Measurements from ENCODE around the gene NUDT9. TPM values are rescaled to one million over a fixed set of nuclear protein-coding genes. Genes with fewer than 3 reads are reported as not detected.

NUDT9 gene
- total RNA-seq, 1 experiment from 2014 or later: 14.7 TPM

- ATAC-seq (no peak), DNase-seq (no peak)
- Histone ChIP-seq H3K9ac (ENCODE audit: low read length) (peak overlapping the region; percentile 64; the same call in 1 of the 2 replicates), H3K36me3 (ENCODE audit: low read depth, low read length) (no peaks in the 10 kb centered on the region), H3K9me3 (ENCODE audit: low read length) (no peaks in the 10 kb centered on the region), H4K20me1 (ENCODE audit: low read length) (no peaks in the 10 kb centered on the region), H3K9me2 (replicated peaks; ENCODE audit: low read length) (no peaks in the 10 kb centered on the region), H3K27me3 (ENCODE audit: low read length) (no peaks in the 10 kb centered on the region), H3K4me3 (ENCODE audit: low read length) (peak overlapping the region; percentile 76), H3F3A (ENCODE audit: low read length, unreplicated experiment) (no peaks in the 10 kb centered on the region), H3K4me2 (ENCODE audit: low read length) (peak overlapping the region; percentile 90), H3K27ac (ENCODE audit: low read length) (no peak overlapping the region), H3K4me1 (ENCODE audit: insufficient read depth, low read length) (no peaks in the 10 kb centered on the region), H2AFZ (ENCODE audit: low read length) (peak overlapping the region; percentile 98), H3K79me2 (ENCODE audit: low read length) (no peaks in the 10 kb centered on the region)
- BruUV-seq (replicated peaks): TSS peak; percentile 84
- no peak for TF ChIP-seq EZH2 (IDR thresholded peaks at IDR 0.05; ENCODE audit: low read length, unreplicated experiment)
- TF ChIP-seq CTCF (conservative IDR thresholded peaks at IDR 0.05; ENCODE audit: low read depth, low read length): no peak
- TF ChIP-seq EZH2phosphoT487 (IDR thresholded peaks at IDR 0.05; ENCODE audit: borderline replicate concordance, low read length): no peak
- ChIA-PET CTCF (interaction anchor here (0.7 kb wide), 1 partner anchor 359 kb away, joined by 6 read pairs; no protein-coding TSS in a partner anchor), POLR2A (ENCODE audit: unreplicated experiment) (interaction anchor here (0.6 to 0.7 kb wide), 2 partner anchors 17 to 32 kb away, joined by 7 to 8 read pairs; partner anchors contain the start of gene NUDT9)
- intact Hi-C loops (cut with micrococcal nuclease): loop anchor here (2.0 kb wide), 1 partner anchor 28 kb away; no protein-coding TSS in a partner anchor
Measured at GRCh38 chr4:87390551-87390890, 31.9 kb upstream of the NUDT9 start.

- no peaks in the 10 kb centered on the region for H3F3A ChIP-seq (ENCODE audit: low read length, unreplicated experiment)
- peak within 1 kb of the TSS; percentile 76 for H3K4me3 ChIP-seq (ENCODE audit: low read length)
- no peaks in the 10 kb centered on the region for H3K36me3 ChIP-seq (ENCODE audit: low read depth, low read length)
- intact Hi-C loops (cut with micrococcal nuclease): loop anchor here (2.0 kb wide), 1 partner anchor 28 kb away; no protein-coding TSS in a partner anchor
- peak; percentile 80 for DNase-seq
- no peaks in the 10 kb centered on the region for H4K20me1 ChIP-seq (ENCODE audit: low read length)
- peak; percentile 100 for ATAC-seq
- BruUV-seq (replicated peaks): no TSS peak
- ChIA-PET CTCF (interaction anchor here (0.7 kb wide), 1 partner anchor 359 kb away, joined by 6 read pairs; no protein-coding TSS in a partner anchor), POLR2A (ENCODE audit: unreplicated experiment) (interaction anchor here (0.6 to 0.7 kb wide), 2 partner anchors 16 to 31 kb away, joined by 7 to 8 read pairs; partner anchors contain the start of gene NUDT9)
- TF ChIP-seq CTCF (conservative IDR thresholded peaks at IDR 0.05; ENCODE audit: low read depth, low read length) (peak; percentile 20; the same call in 1 of the 2 replicates), EZH2 (IDR thresholded peaks at IDR 0.05; ENCODE audit: low read length, unreplicated experiment) (no peak), EZH2phosphoT487 (IDR thresholded peaks at IDR 0.05; ENCODE audit: borderline replicate concordance, low read length) (no peak)
- peak within 1 kb of the TSS; percentile 90 for H3K4me2 ChIP-seq (ENCODE audit: low read length)
- no peaks in the 10 kb centered on the region for H3K79me2 ChIP-seq (ENCODE audit: low read length)
- H3K9me3 ChIP-seq (ENCODE audit: low read length): no peaks in the 10 kb centered on the region
- H3K9ac ChIP-seq (ENCODE audit: low read length): peak within 1 kb of the TSS; percentile 64
- H3K27me3 ChIP-seq (ENCODE audit: low read length): no peaks in the 10 kb centered on the region
- H3K4me1 ChIP-seq (ENCODE audit: insufficient read depth, low read length): no peaks in the 10 kb centered on the region
- 0 out of 2 replicates have a peak within 1 kb of the TSS, but pooled peaks have one; percentile 9 for H3K27ac ChIP-seq (ENCODE audit: low read length)
- H2AFZ ChIP-seq (ENCODE audit: low read length): peak within 1 kb of the TSS; percentile 98
- no peaks in the 10 kb centered on the region for H3K9me2 ChIP-seq (replicated peaks; ENCODE audit: low read length)
Measured at GRCh38 chr4:87390891-87391575, 31.3 kb upstream of the NUDT9 start, which contains the start of gene HSD17B11. Gene HSD17B11, minus strand, starts transcription at chr4:87391188. Its CDS starts 118 bp downstream, at chr4:87391070.
